Right ventricle myocardium superior (tissue), 1 donor: Measurements from ENCODE around the gene SYTL1. TPM values are rescaled to one million over a fixed set of nuclear protein-coding genes. Genes with fewer than 3 reads are reported as not detected.

Experiments
- ATAC-seq: fragments of 200-7000 bp; cut with Tn5 transposase; one replicate; pipeline ENCODE4 v1.9.1; 2020; ENCODE audit warnings: mild to moderate bottlenecking; ENCODE audit not compliant: poor library complexity
- DNase-seq: peaks from one replicate; pipeline ENCODE4 v3.0.0-alpha.2; 2020
- intact Hi-C: fragments of 100-400 bp; cut with DNase I; formaldehyde crosslinking; loops from one replicate; pipeline ENCODE4 v1.11.2; 2022
- total RNA-seq: library from RNA; stranded (reverse); fragmentation: NEBNext Ultra II Directional; extraction: Animal tissue kit (Norgen Biotek cat#: 25700); gene quantifications from one replicate; pipeline ENCODE4 v1.2.1, GENCODE V29; 2021
- donor health status: DM: no; HTN: yes; CAD: no; lungs with severe emphysema.

Gene SYTL1
- total RNA-seq, 1 donor from 2014 or later: 0.43 TPM

DNA sequence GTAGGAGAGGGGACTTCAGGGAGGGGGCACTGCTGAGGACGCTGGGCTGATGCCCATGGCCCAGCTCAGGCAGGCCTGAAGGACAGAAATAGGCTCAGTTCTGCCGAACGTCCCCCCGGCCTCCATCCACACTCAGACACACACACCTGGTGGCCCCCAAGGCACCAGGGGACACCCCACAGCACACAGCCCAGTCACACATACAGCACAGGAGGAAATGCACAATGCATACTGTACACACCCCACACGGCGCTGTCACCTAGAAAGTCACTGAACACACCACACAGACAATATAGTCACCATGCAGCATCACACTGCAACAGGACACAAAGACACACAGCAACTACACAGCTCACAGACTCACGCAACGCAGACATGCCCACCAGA, 562 bp downstream of the SYTL1 start:
- intact Hi-C loops: no loop called here
- DNase-seq: no peak
- peak; percentile 16 for ATAC-seq

- intact Hi-C loops: no loop called here
- DNase-seq (peak; percentile 65), ATAC-seq (peak; percentile 26)
Observed at GRCh38 chr1:27342778-27343638, 1.2 kb downstream of the SYTL1 start.

- DNase-seq: no peak
- no peak for ATAC-seq
- intact Hi-C loops: no loop called here
Observed at GRCh38 chr1:27343639-27344025, 1.8 kb downstream of the SYTL1 start.

- intact Hi-C loops: no loop called here
- ATAC-seq: no peak
- no peak for DNase-seq
Observed at GRCh38 chr1:27345272-27345671, 3.5 kb downstream of the SYTL1 start.

DNA sequence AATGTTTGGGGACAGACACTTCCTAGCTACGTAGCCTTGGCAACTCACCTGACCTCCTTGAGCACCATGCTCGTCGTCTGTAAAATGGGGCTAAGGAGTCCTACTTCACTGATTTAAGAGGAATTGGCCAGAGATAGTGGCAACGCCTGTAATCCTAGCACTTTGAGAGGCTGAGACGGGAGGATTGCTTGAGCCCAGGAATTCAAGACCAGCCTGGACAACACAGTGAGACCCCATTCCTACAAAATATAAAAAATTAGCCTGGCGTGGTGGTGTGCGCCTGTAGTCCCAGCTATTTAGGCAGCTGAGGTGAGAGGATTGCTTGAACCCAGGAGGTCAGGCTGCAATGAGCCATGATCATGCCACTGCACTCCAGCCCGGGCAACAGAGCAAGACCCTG, 4.5 kb downstream of the SYTL1 start:
- intact Hi-C loops: no loop called here
- no peak for ATAC-seq
- DNase-seq: no peak

DNA sequence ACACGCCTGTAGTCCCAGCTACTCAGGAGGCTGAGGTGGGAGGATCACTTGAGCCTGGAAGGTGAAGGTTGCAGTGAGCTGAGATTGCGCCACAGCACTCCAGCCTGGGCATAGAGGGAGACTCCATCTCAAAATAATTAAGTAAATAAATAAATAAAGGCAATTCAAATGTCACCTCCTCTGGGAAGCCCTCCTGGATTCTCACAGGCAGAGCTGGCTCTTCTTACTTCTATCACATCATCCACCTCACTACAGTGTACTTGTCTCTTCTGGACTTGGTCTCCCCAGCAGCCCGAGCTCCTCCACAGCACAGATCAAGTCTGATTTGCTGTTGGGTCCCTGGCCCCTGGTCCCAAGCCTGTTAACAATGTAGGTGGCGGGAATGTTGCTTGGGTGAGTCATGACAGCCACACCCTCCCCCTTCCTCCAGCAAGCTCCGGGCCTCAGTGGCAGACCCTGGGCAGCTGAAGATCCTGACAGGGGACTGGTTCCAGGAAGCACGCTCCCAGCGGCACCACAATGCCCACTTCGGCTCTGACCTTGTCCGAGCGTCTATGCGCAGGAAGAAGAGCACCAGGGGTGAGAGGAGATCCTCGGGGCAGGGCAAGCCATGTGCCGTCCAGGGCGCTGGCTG, 5.3 kb downstream of the SYTL1 start:
- DNase-seq (no peak), ATAC-seq (no peak)
- intact Hi-C loops: no loop called here

- DNase-seq: peak; percentile 49
- intact Hi-C loops: no loop called here
- ATAC-seq: peak; percentile 41
Observed at GRCh38 chr1:27348861-27349783, 7.3 kb downstream of the SYTL1 start.

DNA sequence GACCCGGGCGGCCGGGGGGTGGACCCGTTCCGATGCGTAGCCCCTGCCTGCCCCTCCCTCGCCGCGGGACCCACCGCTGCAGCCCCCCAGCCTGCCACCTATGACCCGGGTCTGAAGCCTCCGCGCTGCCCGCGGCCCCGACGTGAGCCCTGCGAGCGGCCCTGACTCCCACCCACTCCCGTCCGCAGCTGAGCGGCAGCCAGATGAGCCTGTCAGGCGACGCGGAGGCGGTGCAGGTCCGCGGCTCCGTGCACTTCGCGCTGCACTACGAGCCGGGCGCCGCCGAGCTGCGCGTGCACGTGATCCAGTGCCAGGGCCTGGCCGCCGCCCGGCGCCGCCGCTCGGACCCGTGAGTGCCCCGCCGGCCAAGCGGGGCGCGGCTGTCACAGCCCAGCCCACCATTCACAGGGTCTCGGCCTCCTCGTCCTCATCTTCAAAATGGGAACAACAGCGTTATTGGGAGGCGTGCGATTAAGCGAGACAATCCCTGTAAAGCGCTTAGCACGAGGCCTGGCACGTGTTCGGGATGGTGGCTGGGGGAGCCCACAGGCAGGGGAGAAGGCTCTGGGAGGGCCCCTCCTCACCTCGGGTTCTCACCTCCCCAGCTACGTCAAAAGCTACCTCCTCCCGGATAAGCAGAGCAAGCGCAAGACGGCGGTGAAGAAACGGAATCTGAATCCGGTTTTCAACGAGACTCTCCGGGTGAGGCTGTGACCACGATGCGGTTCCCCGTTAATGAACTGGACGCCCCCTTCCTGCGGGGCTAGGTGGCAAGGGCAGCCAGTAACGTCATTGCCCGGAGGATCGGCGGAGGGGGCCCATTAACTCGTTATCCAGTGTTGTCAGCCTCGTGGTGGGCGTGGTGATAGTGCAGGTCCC, 8.2 kb downstream of the SYTL1 start:
- intact Hi-C loops: no loop called here
- DNase-seq (peak; percentile 78), ATAC-seq (peak; percentile 71)

- ATAC-seq (peak; percentile 44), DNase-seq (peak; percentile 77)
- intact Hi-C loops: no loop called here
Observed at GRCh38 chr1:27350663-27351540, 9.1 kb downstream of the SYTL1 start.

DNA sequence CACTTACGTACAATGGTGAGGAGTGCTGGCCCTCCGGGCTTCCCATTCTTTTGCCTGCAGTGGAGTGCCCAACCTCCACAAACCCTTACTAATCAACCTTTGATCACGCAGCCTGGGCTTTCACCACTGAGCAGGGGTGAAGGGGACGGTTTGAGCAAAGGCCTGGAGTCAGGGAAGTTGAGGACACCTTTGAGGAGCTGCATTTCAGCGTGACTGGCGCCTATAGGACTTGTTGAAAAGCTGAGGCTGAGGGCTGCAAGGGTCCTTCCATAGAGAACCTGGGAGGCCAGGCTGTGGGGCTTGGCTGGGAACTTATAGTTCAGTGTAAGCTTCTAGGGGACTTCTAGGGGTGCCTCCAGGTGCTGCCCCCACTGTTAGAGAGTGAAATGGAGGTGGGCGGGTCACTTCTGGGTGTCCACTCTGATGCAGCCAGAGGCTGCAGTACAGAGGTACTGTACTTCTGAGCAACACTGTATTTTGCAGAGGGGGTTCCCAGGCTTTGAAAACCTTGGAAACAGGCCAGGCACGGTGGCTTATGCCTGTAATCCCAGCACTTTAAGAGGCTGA, 9.8 kb downstream of the SYTL1 start:
- DNase-seq (no peak), ATAC-seq (no peak)
- intact Hi-C loops: no loop called here

GRCh38 chr1:27353166-27353565, 11.3 kb downstream of the SYTL1 start:
- DNase-seq: peak; percentile 67
- intact Hi-C loops: no loop called here
- peak; percentile 1 for ATAC-seq

GRCh38 chr1:27353629-27354028, 11.8 kb downstream of the SYTL1 start:
- intact Hi-C loops: no loop called here
- DNase-seq: no peak
- ATAC-seq: no peak

DNA sequence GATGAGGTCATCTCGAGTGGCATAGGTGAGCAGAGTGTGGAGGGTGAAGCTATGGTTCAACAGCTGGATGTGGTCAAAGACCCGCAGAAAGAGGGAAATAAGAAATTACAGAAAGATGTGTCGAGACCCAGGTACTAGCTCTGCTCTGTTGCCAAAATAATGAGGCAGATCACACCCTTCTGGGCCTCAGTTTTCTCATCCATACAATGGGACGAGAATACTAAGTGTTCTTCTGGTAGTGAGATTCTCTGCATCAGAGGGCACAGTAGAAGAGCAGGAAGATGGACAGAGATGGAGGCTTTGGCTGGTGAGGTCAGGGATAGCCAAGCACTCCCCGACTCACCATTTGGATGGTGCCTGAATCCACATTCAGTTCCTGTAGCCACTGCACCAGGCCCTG, 13.9 kb downstream of the SYTL1 start:
- DNase-seq: no peak
- intact Hi-C loops: no loop called here
- no peak for ATAC-seq

DNA sequence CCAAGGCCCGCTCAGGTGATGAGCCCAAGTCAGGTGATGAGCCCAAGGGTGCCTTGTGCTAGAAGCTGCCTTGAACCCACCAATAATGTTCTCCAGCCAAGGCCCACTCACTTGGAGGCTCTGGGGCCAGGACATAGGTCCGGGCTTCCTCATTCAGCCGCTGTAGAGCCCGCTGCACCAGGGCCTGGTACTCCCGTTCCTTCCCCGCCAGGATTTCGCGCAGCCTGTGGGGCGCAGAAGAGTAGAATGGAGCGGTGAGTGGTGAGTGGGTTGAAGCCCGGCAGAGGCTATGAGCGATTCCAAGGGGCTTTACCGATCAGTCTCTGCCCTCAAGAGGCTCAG, 14.4 kb downstream of the SYTL1 start:
- ATAC-seq (no peak), DNase-seq (no peak)
- intact Hi-C loops: no loop called here

GRCh38 chr1:27356619-27357280, 14.9 kb downstream of the SYTL1 start:
- ATAC-seq: no peak
- intact Hi-C loops: no loop called here
- no peak for DNase-seq

DNA sequence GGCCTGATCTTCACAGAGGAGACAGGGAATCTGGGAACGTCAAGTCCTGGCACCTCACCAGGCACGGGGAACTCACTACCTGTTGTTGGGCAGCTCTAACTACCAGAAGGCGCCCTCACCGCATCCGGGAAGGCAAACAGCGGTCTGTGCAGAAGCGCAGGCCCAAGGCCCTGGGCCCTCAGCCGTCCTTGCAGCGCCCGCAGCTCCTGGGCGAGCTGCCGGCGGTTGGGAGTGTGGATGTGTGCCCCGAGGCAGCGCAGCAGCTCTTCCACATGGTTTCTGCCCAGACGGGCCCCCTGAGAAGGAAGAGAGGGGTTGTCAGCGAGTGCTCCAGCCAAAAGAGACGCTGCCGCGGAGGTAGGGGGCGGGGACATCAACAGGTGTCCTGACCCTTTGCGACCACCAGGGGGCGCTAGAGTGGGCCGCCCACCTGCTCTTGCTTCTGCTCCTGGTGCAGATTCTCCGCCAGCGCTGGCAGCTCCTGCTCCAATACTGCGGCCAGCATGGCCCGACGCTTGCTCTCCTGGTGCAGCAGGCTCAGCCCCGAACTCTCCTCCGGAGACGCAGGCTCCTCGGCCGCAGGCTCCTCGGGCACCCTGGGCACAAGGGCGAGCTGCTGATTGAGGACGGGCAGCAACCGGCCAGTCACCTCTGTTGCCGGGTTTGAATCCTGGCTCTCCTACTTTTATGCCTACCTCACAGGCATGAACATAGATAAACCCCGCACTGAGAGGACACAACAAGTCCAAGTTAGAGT, 15.6 kb downstream of the SYTL1 start:
- intact Hi-C loops: no loop called here
- peak; percentile 86 for DNase-seq
- peak; percentile 76 for ATAC-seq
